Hepatocyte (in vitro differentiated cells): ENCODE measurements around the gene CPLX4. TPM values are rescaled to one million over a fixed set of nuclear protein-coding genes. Genes with fewer than 3 reads are reported as not detected.

ENCODE experiments used
- DNase-seq: peaks from one replicate; pipeline ENCODE4 v3.0.0-alpha.2; 2016; ENCODE audit warnings: low spot score
- H2AFZ ChIP-seq: fragments of 200-600 bp; sonication (generic); 2 replicates; pipeline ENCODE4 v1.6.0; 2016; ENCODE audit warnings: antibody characterized with exemption, mild to moderate bottlenecking
- H3K27ac ChIP-seq: fragments of 200-600 bp; sonication (generic); 2 replicates; pipeline ENCODE4 v1.5.1; 2016; ENCODE audit warnings: mild to moderate bottlenecking
- H3K27me3 ChIP-seq: fragments of 200-600 bp; sonication (generic); 2 replicates; pipeline ENCODE4 v1.6.1; 2016
- H3K36me3 ChIP-seq: fragments of 200-600 bp; sonication (generic); replicated peaks from 2 replicates; pipeline ENCODE4 v1.5.1; 2016; ENCODE audit warnings: low read depth; ENCODE audit not compliant: insufficient read depth
- H3K4me1 ChIP-seq: fragments of 200-600 bp; sonication (generic); 2 replicates; pipeline ENCODE4 v1.5.1; 2016; ENCODE audit warnings: mild to moderate bottlenecking, moderate library complexity; ENCODE audit not compliant: insufficient read depth
- H3K4me2 ChIP-seq: fragments of 200-600 bp; sonication (generic); 2 replicates; pipeline ENCODE4 v1.6.0; 2016
- H3K4me3 ChIP-seq: fragments of 200-600 bp; sonication (generic); 2 replicates; pipeline ENCODE4 v1.5.1; 2016; ENCODE audit warnings: mild to moderate bottlenecking
- H3K79me2 ChIP-seq: fragments of 200-600 bp; sonication (generic); 2 replicates; pipeline ENCODE4 v1.6.0; 2017; ENCODE audit warnings: mild to moderate bottlenecking
- H3K9me2 ChIP-seq: fragments of 200-600 bp; sonication (generic); replicated peaks from 2 replicates; pipeline ENCODE4 v1.6.0; 2017; ENCODE audit warnings: mild to moderate bottlenecking; ENCODE audit not compliant: insufficient read depth
- H3K9me3 ChIP-seq: fragments of 200-600 bp; sonication (generic); 2 replicates; pipeline ENCODE4 v1.5.1; 2016; ENCODE audit warnings: low read depth, mild to moderate bottlenecking
- H4K20me1 ChIP-seq: fragments of 200-600 bp; sonication (generic); 2 replicates; pipeline ENCODE4 v1.6.0; 2016; ENCODE audit warnings: mild to moderate bottlenecking; ENCODE audit not compliant: insufficient read depth, poor library complexity, severe bottlenecking
- CTCF ChIP-seq: fragments of 200-600 bp; sonication (generic); IDR thresholded peaks from 2 replicates; pipeline ENCODE4 v1.5.1; 2016; ENCODE audit warnings: antibody characterized with exemption, mild to moderate bottlenecking; ENCODE audit not compliant: poor library complexity
- EZH2 ChIP-seq: fragments of 200-600 bp; sonication (generic); IDR thresholded peaks from 2 replicates; pipeline ENCODE4 v1.6.1; 2016; ENCODE audit warnings: antibody characterized with exemption, mild to moderate bottlenecking, borderline replicate concordance
- EZH2phosphoT487 ChIP-seq: fragments of 200-600 bp; sonication (generic); IDR thresholded peaks from one replicate; pipeline ENCODE4 v1.6.1; 2018; ENCODE audit warnings: antibody characterized with exemption, mild to moderate bottlenecking, low read depth, moderate library complexity; ENCODE audit not compliant: unreplicated experiment, severe bottlenecking
- WGBS: methylation state at CpG from one replicate; pipeline ENCODE4 v1.1.6; 2016; ENCODE audit warnings: low lambda C conversion rate; ENCODE audit errors: missing lambda C conversion rate; 5-methylcytosine and 5-hydroxymethylcytosine counted together
- polyA plus RNA-seq: library from polyadenylated mRNA; unstranded; fragments of >200 nt; fragmentation: Nextera tagmentation; extraction: Ambion mirVana; gene quantifications from 2 replicates; pipeline ENCODE4 v1.2.1, GENCODE V29; 2016
- total RNA-seq: library from RNA; depleted of rRNA; stranded (reverse); fragments of >200 nt; gene quantifications from 2 replicates; pipeline ENCODE4 v1.2.3, GENCODE V29; 2014

Gene CPLX4
- total and polyA plus RNA-seq, 2 experiments from 2014 or later, result not detected

GRCh38 chr18:59311631-59312030, 6.8 kb downstream of the CPLX4 start:
- H3K36me3 ChIP-seq, result no peaks in the 10 kb centered on the region
- peaks cover 34% of the 10 kb centered on the region for H3K27me3 ChIP-seq
- WGBS, result 84% methylated on average over 7 of the region's 7 CpGs
- H3K9me3 ChIP-seq, result no peaks in the 10 kb centered on the region
- no peak for DNase-seq
- no peak overlapping the region for H2AFZ ChIP-seq
- no peaks in the 10 kb centered on the region for H3K79me2 ChIP-seq
- H3K4me2 ChIP-seq, result no peak overlapping the region
- H3K27ac ChIP-seq, result no peak overlapping the region
- H3K4me3 ChIP-seq, result no peak overlapping the region
- H3K4me1 ChIP-seq, result no peaks in the 10 kb centered on the region
- H3K9me2 ChIP-seq, result no peaks in the 10 kb centered on the region
- no peaks in the 10 kb centered on the region for H4K20me1 ChIP-seq
- TF ChIP-seq CTCF (no peak), EZH2 (no peak), EZH2phosphoT487 (no peak)

GRCh38 chr18:59308938-59309260, 9.6 kb downstream of the CPLX4 start:
- DNase-seq, result no peak
- Histone ChIP-seq H3K9me2 (no peaks in the 10 kb centered on the region), H3K4me3 (no peak overlapping the region), H3K79me2 (no peaks in the 10 kb centered on the region), H3K4me2 (peak overlapping the region; percentile 85), H3K36me3 (no peaks in the 10 kb centered on the region), H3K4me1 (no peaks in the 10 kb centered on the region), H3K9me3 (no peaks in the 10 kb centered on the region), H3K27ac (no peak overlapping the region), H4K20me1 (no peaks in the 10 kb centered on the region), H2AFZ (peak overlapping the region; percentile 34), H3K27me3 (peaks cover 53% of the 10 kb centered on the region)
- 23% methylated on average over 5 of the region's 5 CpGs for WGBS
- TF ChIP-seq EZH2phosphoT487, result no peak
- TF ChIP-seq CTCF, result no peak
- no peak for TF ChIP-seq EZH2

- TF ChIP-seq CTCF (peak; percentile 97), EZH2 (no peak)
- H3K9me2 ChIP-seq, result no peaks in the 10 kb centered on the region
- H4K20me1 ChIP-seq, result no peaks in the 10 kb centered on the region
- DNase-seq, result peak; percentile 86
- peaks cover 58% of the 10 kb centered on the region for H3K27me3 ChIP-seq
- no peak overlapping the region for H3K27ac ChIP-seq
- H3K36me3 ChIP-seq, result no peaks in the 10 kb centered on the region
- no peak overlapping the region for H3K4me3 ChIP-seq
- 6% methylated on average over 46 of the region's 46 CpGs for WGBS
- no peaks in the 10 kb centered on the region for H3K9me3 ChIP-seq
- H3K4me2 ChIP-seq, result peak overlapping the region; percentile 85
- H3K79me2 ChIP-seq, result no peaks in the 10 kb centered on the region
- peak overlapping the region; percentile 34 for H2AFZ ChIP-seq
- no peaks in the 10 kb centered on the region for H3K4me1 ChIP-seq
Measured at GRCh38 chr18:59308248-59308937, 10.1 kb downstream of the CPLX4 start.

GRCh38 chr18:59306640-59307039, 11.8 kb downstream of the CPLX4 start:
- no peak overlapping the region for H2AFZ ChIP-seq
- TF ChIP-seq EZH2 (no peak), CTCF (no peak), EZH2phosphoT487 (no peak)
- WGBS, result 85% methylated on average over 6 of the region's 6 CpGs
- no peak for DNase-seq
- no peaks in the 10 kb centered on the region for H3K36me3 ChIP-seq
- no peaks in the 10 kb centered on the region for H3K9me2 ChIP-seq
- H3K27ac ChIP-seq, result no peak overlapping the region
- H3K4me1 ChIP-seq, result no peaks in the 10 kb centered on the region
- no peaks in the 10 kb centered on the region for H4K20me1 ChIP-seq
- peaks cover 62% of the 10 kb centered on the region for H3K27me3 ChIP-seq
- no peaks in the 10 kb centered on the region for H3K79me2 ChIP-seq
- H3K9me3 ChIP-seq, result no peaks in the 10 kb centered on the region
- H3K4me2 ChIP-seq, result no peak overlapping the region
- no peak overlapping the region for H3K4me3 ChIP-seq
